ENCODE data around the gene RPL7A. TPM values are rescaled to one million over a fixed set of nuclear protein-coding genes. Genes with fewer than 3 reads are reported as not detected.
A peak's percentile ranks its signal among the peaks of the same experiment; 100 is the strongest.

The RPL7A gene
- total and polyA plus RNA-seq, 2 of the 13 experiments (the other 11 are each of a cell fraction or from before 2014, with no cell fraction given): 2,401 to 2,938 TPM

GRCh38 chr9:133351908-133352634 is 4.1 kb downstream of the RPL7A start (continued):
- TF ChIP-seq ZFP90 (CRISPR knock-in tag; IDR thresholded peaks at IDR 0.05; ENCODE audit: borderline replicate concordance) (0 out of 2 replicates have a peak, but pooled peaks have one; percentile 38), ZNF136 (CRISPR knock-in tag; IDR thresholded peaks at IDR 0.05; ENCODE audit: low read depth) (no peak), PCBP2 (optimal IDR thresholded peaks at IDR 0.05; ENCODE audit: low read depth, low read length, poor library complexity, severe bottlenecking) (no peak), KLF9 (CRISPR knock-in tag; IDR thresholded peaks at IDR 0.05; ENCODE audit: low read depth) (no peak), ZNF572 (CRISPR knock-in tag; IDR thresholded peaks at IDR 0.05) (no peak), ATF5 (CRISPR knock-in tag; IDR thresholded peaks at IDR 0.05; ENCODE audit: low read depth) (no peak), ZGPAT (CRISPR knock-in tag; IDR thresholded peaks at IDR 0.05) (peak; percentile 40; the same call in 1 of the 2 replicates), AKNA (CRISPR knock-in tag; IDR thresholded peaks at IDR 0.05; ENCODE audit: borderline replicate concordance) (no peak), ZNF274 (CRISPR knock-in tag; IDR thresholded peaks at IDR 0.05) (no peak), IRF1 (CRISPR knock-in tag; IDR thresholded peaks at IDR 0.05; ENCODE audit: low read depth) (no peak), ZNF382 (CRISPR knock-in tag; IDR thresholded peaks at IDR 0.05; ENCODE audit: borderline replicate concordance) (no peak), ZBTB25 (CRISPR knock-in tag; IDR thresholded peaks at IDR 0.05) (no peak), MBD4 (IDR thresholded peaks at IDR 0.05; ENCODE audit: borderline replicate concordance, low read length) (0 out of 2 replicates have a peak, but pooled peaks have one; percentile 13), KDM6A (CRISPR knock-in tag; IDR thresholded peaks at IDR 0.05; ENCODE audit: low read depth) (no peak), ZNF709 (CRISPR knock-in tag; IDR thresholded peaks at IDR 0.05) (no peak), ZNF7 (CRISPR knock-in tag; IDR thresholded peaks at IDR 0.05) (no peak), SRSF4 (IDR thresholded peaks at IDR 0.05; ENCODE audit: low read depth, low read length, poor library complexity, severe bottlenecking) (no peak), ZSCAN29 (CRISPR knock-in tag; conservative IDR thresholded peaks at IDR 0.05) (no peak)

Data from HepG2 (cell line).